H1 (cell line): ENCODE data around the gene NSFL1C. TPM values are rescaled to one million over a fixed set of nuclear protein-coding genes. Genes with fewer than 3 reads are reported as not detected.

Experiments used
- polyA plus RNA-seq, 7 experiments: library from polyadenylated mRNA; depleted of rRNA in 3 of 7; stranded (reverse) in 5 of 7; unstranded in 2 of 7; fragments of >200 nt in 5 of 7; fragments of 200-250 nt in 2 of 7; gene quantifications; 1 replicate in 5 of 7; 2 replicates in 1 of 7; 4 replicates in 1 of 7; pipeline versions ENCODE4 v1.2.1 to v1.2.3, GENCODE V29; 2011 to 2013; ENCODE audit warnings: missing spikeins in 2 of 7, mixed read lengths in 2 of 7
- total RNA-seq: library from RNA; stranded (reverse); fragmentation: NEBNext Ultra II Directional; extraction: Animal tissue kit (Norgen Biotek cat#: 25700); gene quantifications from 2 replicates; pipeline ENCODE4 v1.2.1, GENCODE V29; 2021

Gene NSFL1C
- total and polyA plus RNA-seq, 2 of the 8 experiments (the other 6 are each of a cell fraction or from before 2014, with no cell fraction given) = 21.6 to 98.0 TPM

Other genes starting within 250 kb of the NSFL1C start
- gene RAD21L1, start 240.8 kb downstream of the NSFL1C start, total RNA-seq = 0.26 and 0.48 TPM in 2 replicates
- gene RAD21L1, start 240.8 kb downstream of the NSFL1C start, polyA plus RNA-seq (2011; rRNA removed) = 0.06 TPM in 1 of 2 replicates, not detected in the other
- 4.0 and 4.9 TPM in 2 replicates for gene SNPH, start 200.6 kb downstream of the NSFL1C start, total RNA-seq
- gene SNPH, start 200.6 kb downstream of the NSFL1C start, polyA plus RNA-seq (2011; rRNA removed) = 0.98 and 1.5 TPM in 2 replicates
- gene SDCBP2, start 137.7 kb downstream of the NSFL1C start, total RNA-seq = 3.6 and 4.2 TPM in 2 replicates
- 5.9 and 6.7 TPM in 2 replicates for gene SDCBP2, start 137.7 kb downstream of the NSFL1C start, polyA plus RNA-seq (2011; rRNA removed)
- gene FKBP1A, start 73.8 kb downstream of the NSFL1C start, total RNA-seq = 243 and 250 TPM in 2 replicates
- gene FKBP1A, start 73.8 kb downstream of the NSFL1C start, polyA plus RNA-seq (2011; rRNA removed) = 583 and 685 TPM in 2 replicates
- gene SIRPB2, start 24.6 kb upstream of the NSFL1C start, total RNA-seq = 0.28 TPM in 1 of 2 replicates, not detected in the other
- gene SIRPB2, start 24.6 kb upstream of the NSFL1C start, polyA plus RNA-seq (2011; rRNA removed) = not detected in 2 replicates
- gene SIRPD, start 90.9 kb upstream of the NSFL1C start, total RNA-seq = not detected in 2 replicates
- not detected in 2 replicates for gene SIRPD, start 90.9 kb upstream of the NSFL1C start, polyA plus RNA-seq (2011; rRNA removed)
- 0.54 and 0.99 TPM in 2 replicates for gene SIRPB1, start 153.2 kb upstream of the NSFL1C start, total RNA-seq
- 0.14 and 0.28 TPM in 2 replicates for gene SIRPB1, start 153.2 kb upstream of the NSFL1C start, polyA plus RNA-seq (2011; rRNA removed)
- gene SIRPG, start 190.9 kb upstream of the NSFL1C start, total RNA-seq = not detected in 2 replicates
- gene SIRPG, start 190.9 kb upstream of the NSFL1C start, polyA plus RNA-seq (2011; rRNA removed) = 0.03 and 0.08 TPM in 2 replicates